Naive thymus-derived CD4-positive, alpha-beta T cell (primary cell): ENCODE data around the gene CERS2. TPM values are rescaled to one million over a fixed set of nuclear protein-coding genes. Genes with fewer than 3 reads are reported as not detected.
A peak's percentile ranks its signal among the peaks of the same experiment; 100 is the strongest.

Source experiments
- ATAC-seq: fragments of 150-1000 bp; cut with Tn5 transposase; 2 replicates; pipeline ENCODE4 v1.10.0; 2021; ENCODE audit warnings: mild to moderate bottlenecking, moderate library complexity
- CTCF ChIA-PET: fragments of 350-600 bp; sonication (Branson Sonifier 250); formaldehyde crosslinking; loops from one replicate; lab custom pipeline; 2021; ENCODE audit warnings: antibody characterized with exemption; lab: Charles Lee
- POLR2A ChIA-PET: fragments of 350-600 bp; sonication (Branson Sonifier 250); formaldehyde crosslinking; loops from one replicate; lab custom pipeline; 2021; ENCODE audit warnings: antibody characterized with exemption, inconsistent platforms; lab: Charles Lee
- DNase-seq, 9 donors: peaks; one replicate each; pipeline versions ENCODE4 v3.0.0 to v3.0.0-alpha.2; 2020 to 2022; ENCODE audit warnings: mixed read lengths in 1 of 9
- H3K27ac ChIP-seq: one replicate; pipeline ENCODE4 v1.7.0; 2013; ENCODE audit warnings: mild to moderate bottlenecking, low read depth, low read length, moderate library complexity
- H3K27me3 ChIP-seq, 2 donors: one replicate each; pipeline ENCODE4 v1.7.0; 2013; ENCODE audit warnings: low read length in 2 of 2, mild to moderate bottlenecking in 2 of 2, moderate library complexity in 2 of 2; ENCODE audit not compliant: control insufficient read depth in 2 of 2, insufficient read depth in 2 of 2
- H3K36me3 ChIP-seq, 3 experiments: 1 replicate in 2 of 3; 2 replicates in 1 of 3; pipeline ENCODE4 v1.7.0; 2013; ENCODE audit warnings: low read length in 3 of 3, mild to moderate bottlenecking in 3 of 3, moderate library complexity in 1 of 3; ENCODE audit not compliant: insufficient read depth in 3 of 3, control insufficient read depth in 2 of 3
- H3K4me1 ChIP-seq, 2 donors: one replicate each; pipeline ENCODE4 v1.7.0; 2013; ENCODE audit warnings: low read length in 2 of 2, mild to moderate bottlenecking in 2 of 2, moderate library complexity in 1 of 2; ENCODE audit not compliant: control insufficient read depth in 2 of 2, insufficient read depth in 2 of 2
- H3K4me3 ChIP-seq: 2 replicates; pipeline ENCODE4 v1.7.0; 2013; ENCODE audit warnings: mild to moderate bottlenecking, low read length
- H3K9me3 ChIP-seq, 3 experiments: 1 replicate in 2 of 3; 2 replicates in 1 of 3; pipeline ENCODE4 v1.7.0; 2013; ENCODE audit warnings: low read length in 3 of 3; ENCODE audit not compliant: control insufficient read depth in 2 of 3
- H3K27ac Mint-ChIP-seq, 9 donors: one replicate each; pipeline ENCODE4 v1.8.0; 2020 to 2022; ENCODE audit warnings: mixed read lengths in 9 of 9, mild to moderate bottlenecking in 8 of 9, moderate library complexity in 5 of 9, inconsistent platforms in 2 of 9
- H3K27me3 Mint-ChIP-seq, 5 donors: one replicate each; pipeline ENCODE4 v1.8.0; 2021 to 2022; ENCODE audit warnings: mixed read lengths in 5 of 5, mild to moderate bottlenecking in 1 of 5
- H3K36me3 Mint-ChIP-seq, 5 donors: one replicate each; pipeline ENCODE4 v1.8.0; 2020 to 2022; ENCODE audit warnings: mixed read lengths in 5 of 5, mild to moderate bottlenecking in 3 of 5, inconsistent platforms in 1 of 5
- H3K4me1 Mint-ChIP-seq, 7 donors: one replicate each; pipeline ENCODE4 v1.8.0; 2020 to 2022; ENCODE audit warnings: mixed read lengths in 7 of 7, mild to moderate bottlenecking in 3 of 7, inconsistent platforms in 1 of 7
- H3K4me3 Mint-ChIP-seq, 10 donors: one replicate each; pipeline ENCODE4 v1.8.0; 2020 to 2022; ENCODE audit warnings: mild to moderate bottlenecking in 10 of 10, mixed read lengths in 10 of 10, moderate library complexity in 6 of 10, inconsistent platforms in 2 of 10
- H3K9me3 Mint-ChIP-seq, 11 donors: one replicate each; pipeline ENCODE4 v1.8.0; 2020 to 2022; ENCODE audit warnings: mixed read lengths in 11 of 11, mild to moderate bottlenecking in 4 of 11, inconsistent platforms in 1 of 11, moderate library complexity in 1 of 11
- intact Hi-C, 2 donors: fragments of 100-400 bp; cut with micrococcal nuclease; formaldehyde crosslinking; loops; one replicate each; pipeline ENCODE4 v1.15.1; 2023
- polyA plus RNA-seq, 2 donors: library from polyadenylated mRNA; unstranded; fragments of 300-500 nt; fragmentation: Illumina TruSeq; gene quantifications; one replicate each; pipeline ENCODE4 v1.2.3, GENCODE V29; 2021
- total RNA-seq, 6 experiments: library from RNA in 5 of 6; stranded (reverse) in 5 of 6; gene quantifications; 1 replicate in 5 of 6; 2 replicates in 1 of 6; pipeline ENCODE4 v1.2.3 and lab custom pipeline; 2021 to 2026

The CERS2 gene
- total and polyA plus RNA-seq, 7 experiments from 2014 or later, result 101 to 179 (median 136) TPM

DNA sequence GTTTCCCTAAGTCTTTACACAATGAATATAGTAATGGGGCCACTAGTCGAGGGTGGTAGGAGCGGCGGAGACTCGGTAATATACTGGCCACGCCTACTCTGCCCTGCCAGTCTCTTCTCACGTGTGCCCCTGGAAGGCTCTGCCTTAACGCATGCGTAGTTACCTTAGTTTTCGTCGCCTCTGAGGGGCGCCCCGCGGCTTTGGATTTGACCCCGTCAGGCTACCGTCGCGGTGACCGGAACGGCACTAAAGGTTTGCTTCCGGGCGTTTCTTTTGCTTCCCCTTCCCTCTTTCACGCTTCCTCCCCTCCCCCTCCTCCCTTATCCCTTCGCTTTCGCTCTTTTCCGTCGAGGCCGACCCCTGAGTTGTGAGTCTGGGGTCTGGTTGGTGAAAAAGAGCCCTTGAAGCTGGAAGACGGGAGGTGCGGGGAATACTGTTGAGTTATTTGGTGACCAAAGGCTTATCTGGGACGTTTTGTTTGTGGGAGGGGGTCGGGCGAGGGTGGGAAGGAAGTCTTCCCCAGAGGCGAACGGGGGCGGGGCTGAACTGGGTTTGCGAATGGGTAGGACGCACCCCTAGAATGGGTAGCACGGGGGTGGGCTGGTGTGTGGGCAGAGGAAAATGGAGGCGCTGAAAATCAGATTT, 48.4 kb downstream of the CERS2 start, which contains the start of gene SETDB1:
Gene SETDB1, plus strand, starts transcription at position 267 of the 645 bp plus-strand sequence. CDS start 1,352 bp downstream, outside the sequence.
- intact Hi-C loops, result loop anchor here (1.0 to 5.0 kb wide), 18 partner anchors 48 to 562 kb away; partner anchors contain the start of genes ARNT (in 2 of the 2), ENSA (in 2 of the 2), GOLPH3L (in 2 of the 2) and PRUNE1 (in 2 of the 2)
- ATAC-seq, result peak; percentile 98
- Histone ChIP-seq H3K27me3 (no peaks in the 10 kb centered on the region), H3K4me1 (peaks cover 0 to 7% of the 10 kb centered on the region in 2 donors), H3K9me3 (no peaks in the 10 kb centered on the region), H3K4me3 (peak within 1 kb of the TSS; percentile 92), H3K36me3 (peaks cover 4 to 32% (median 15%) of the 10 kb centered on the region in 3 experiments), H3K27ac (peak within 1 kb of the TSS; percentile 91)
- Mint-ChIP-seq H3K9me3 (peaks cover 0 to 6% (median 0%) of the 10 kb centered on the region in 11 donors), H3K4me1 (peaks cover 15 to 35% (median 27%) of the 10 kb centered on the region in 7 donors), H3K4me3 (peak within 1 kb of the TSS; percentile 92 to 97 (median 94)), H3K36me3 (peaks cover 9 to 35% (median 26%) of the 10 kb centered on the region in 5 donors), H3K27ac (peak within 1 kb of the TSS; percentile 92 to 99 (median 95)), H3K27me3 (no peaks in the 10 kb centered on the region)
- POLR2A ChIA-PET, result interaction anchor here (0.6 to 1.4 kb wide), 5 partner anchors 45 to 701 kb away, joined by 3 to 6 read pairs (median 4); partner anchors contain the start of gene ARNT
- DNase-seq, result peak; percentile 69 to 93 (median 90)
- CTCF ChIA-PET, result interaction anchor here (0.7 kb wide), 1 partner anchor 112 kb away, joined by 3 read pairs; no protein-coding TSS in a partner anchor

DNA sequence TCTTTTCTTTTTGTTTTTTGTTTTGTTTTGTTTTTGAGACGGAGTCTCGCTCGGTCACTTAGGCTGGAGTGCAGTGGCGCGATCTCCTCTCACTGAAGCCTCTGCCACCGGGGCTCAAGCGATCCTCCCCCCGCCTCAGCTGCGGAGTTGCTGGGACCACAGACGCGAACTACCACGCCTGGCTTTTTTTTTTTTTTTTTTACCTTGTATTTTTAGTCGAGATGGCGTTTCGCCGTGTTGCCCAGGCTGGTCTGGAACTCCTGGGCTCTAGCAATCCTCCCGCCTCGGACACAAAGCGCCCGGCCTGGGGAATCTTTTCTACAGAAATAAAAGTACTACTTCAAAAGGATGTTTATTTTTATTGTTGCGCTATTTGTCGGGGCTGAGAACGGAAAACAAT, 49.6 kb downstream of the CERS2 start:
- Histone ChIP-seq H3K27me3 (no peaks in the 10 kb centered on the region), H3K27ac (no peak overlapping the region), H3K36me3 (peaks cover 0 to 21% (median 6%) of the 10 kb centered on the region in 3 experiments), H3K4me1 (peaks cover 0 to 7% of the 10 kb centered on the region in 2 donors), H3K9me3 (no peaks in the 10 kb centered on the region), H3K4me3 (peak overlapping the region; percentile 92)
- Mint-ChIP-seq H3K27me3 (no peaks in the 10 kb centered on the region), H3K4me1 (peaks cover 15 to 34% (median 27%) of the 10 kb centered on the region in 7 donors), H3K9me3 (peaks cover 0 to 4% (median 0%) of the 10 kb centered on the region in 11 donors), H3K27ac (peak overlapping the region in 7 of 9 donors; percentile 92 to 99 (median 95)), H3K4me3 (peak overlapping the region; percentile 92 to 97 (median 94)), H3K36me3 (peaks cover 4 to 25% (median 20%) of the 10 kb centered on the region in 5 donors)
- no peak for ATAC-seq
- ChIA-PET CTCF (interaction anchor here (1.2 kb wide), 1 partner anchor 186 kb away, joined by 3 read pairs; no protein-coding TSS in a partner anchor), POLR2A (no interaction called here)
- intact Hi-C loops, result loop anchor here in 1 of 2 donors (5.0 kb wide), 4 partner anchors 147 to 363 kb away; partner anchors contain the start of genes ENSA, GABPB2 and GOLPH3L
- DNase-seq, result peak in 2 of 9 donors; percentile 7 to 8

DNA sequence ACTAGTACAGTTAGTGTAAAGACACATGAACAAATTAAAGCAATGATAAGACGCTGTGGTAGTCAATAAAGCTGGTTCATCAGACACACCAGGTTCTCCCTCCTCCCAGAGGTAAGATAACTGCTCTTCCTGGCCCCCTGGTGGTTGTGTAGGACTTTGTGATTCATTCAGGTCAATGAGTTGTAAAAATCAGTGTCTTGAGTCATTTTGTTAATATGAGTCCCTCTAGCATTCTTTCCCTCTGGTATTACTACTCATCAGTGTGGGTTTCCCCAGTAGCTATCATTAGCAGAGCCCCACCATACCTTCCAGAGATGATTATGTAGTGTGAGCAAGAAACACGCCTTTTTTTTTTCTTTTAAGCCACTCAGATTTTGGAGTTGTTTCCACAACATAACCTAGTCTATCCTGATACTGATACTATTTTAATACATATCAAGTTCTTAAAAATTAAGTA, 52.1 kb downstream of the CERS2 start:
- POLR2A ChIA-PET, result interaction anchor here (0.8 kb wide), 1 partner anchor 562 kb away, joined by 3 read pairs; no protein-coding TSS in a partner anchor
- Mint-ChIP-seq H3K27me3 (no peaks in the 10 kb centered on the region), H3K9me3 (peaks cover 0 to 2% (median 0%) of the 10 kb centered on the region in 11 donors), H3K36me3 (peaks cover 0 to 4% (median 2%) of the 10 kb centered on the region in 5 donors), H3K4me1 (peaks cover 12 to 29% (median 19%) of the 10 kb centered on the region in 7 donors), H3K4me3 (peak overlapping the region in 3 of 10 donors; percentile 11 to 41 (median 34)), H3K27ac (peak overlapping the region in 3 of 9 donors; percentile 34 to 63 (median 57))
- H3K27ac ChIP-seq, result no peak overlapping the region
- peaks cover 0 to under 1% (median 0%) of the 10 kb centered on the region in 3 experiments for H3K36me3 ChIP-seq
- ATAC-seq (peak; percentile 46), DNase-seq (peak; percentile 31 to 79 (median 72))
- no peaks in the 10 kb centered on the region for H3K9me3 ChIP-seq
- H3K27me3 ChIP-seq, result no peaks in the 10 kb centered on the region
- CTCF ChIA-PET, result interaction anchor here (0.6 to 1.2 kb wide), 7 partner anchors 51 to 361 kb away, joined by 3 to 5 read pairs (median 4); partner anchors contain the start of genes CTSS and GOLPH3L
- H3K4me1 ChIP-seq, result peaks cover 0 to 7% of the 10 kb centered on the region in 2 donors
- intact Hi-C loops, result loop anchor here (1.0 to 2.0 kb wide), 7 partner anchors 32 to 458 kb away; partner anchors contain the start of genes ARNT (in 2 of the 2), CTSS (in 1 of the 2) and GOLPH3L (in 1 of the 2)
- H3K4me3 ChIP-seq, result no peak overlapping the region

DNA sequence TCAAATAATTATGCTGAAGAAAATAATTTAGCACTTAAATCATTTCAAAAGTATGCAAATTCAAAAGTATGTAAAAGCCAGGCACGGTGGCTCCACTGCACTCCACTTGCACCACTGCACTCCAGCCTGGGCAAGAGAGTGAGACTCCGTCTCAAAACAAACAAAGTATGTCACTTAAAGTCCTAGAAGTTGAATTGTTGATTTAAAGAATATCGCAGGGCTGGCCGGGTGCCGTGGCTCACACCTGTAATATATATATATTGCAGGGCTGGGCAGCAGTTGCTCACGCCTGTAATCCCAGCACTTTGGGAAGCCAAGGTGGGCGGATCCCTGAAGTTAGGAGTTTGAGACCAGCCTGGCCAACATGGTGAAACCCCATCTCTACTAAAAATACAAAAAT, 57.2 kb downstream of the CERS2 start:
- H3K27ac ChIP-seq, result no peak overlapping the region
- no peaks in the 10 kb centered on the region for H3K36me3 ChIP-seq

More for the DNA sequence above, 57.2 kb downstream of the CERS2 start:
- Histone ChIP-seq H3K27me3 (no peaks in the 10 kb centered on the region), H3K4me3 (no peak overlapping the region), H3K9me3 (no peaks in the 10 kb centered on the region), H3K4me1 (no peaks in the 10 kb centered on the region)
- Mint-ChIP-seq H3K36me3 (no peaks in the 10 kb centered on the region), H3K9me3 (no peaks in the 10 kb centered on the region), H3K27me3 (no peaks in the 10 kb centered on the region), H3K4me3 (no peak overlapping the region), H3K27ac (no peak overlapping the region), H3K4me1 (peaks cover 4 to 7% (median 5%) of the 10 kb centered on the region in 7 donors)
- ChIA-PET CTCF (no interaction called here), POLR2A (no interaction called here)
- ATAC-seq (no peak), DNase-seq (no peak)
- intact Hi-C loops, result no loop called here

Other genes starting within 250 kb of the CERS2 start
- gene CTSS, start 209.1 kb downstream of the CERS2 start, total RNA-seq, result 1,000 to 10,000 TPM in 1 of 5 experiments, 100 to 1,000 TPM in 3, 10 to 100 TPM in 1; 91.1 to 1,020 (median 106) TPM
- gene CTSS, start 209.1 kb downstream of the CERS2 start, polyA plus RNA-seq, result 100 to 1,000 TPM; 102 to 131 TPM
- gene CTSK, start 166.6 kb downstream of the CERS2 start, total RNA-seq, result 10 to 100 TPM in 2 of 5 experiments, 1 to 10 TPM in 3; 3.7 to 13.7 (median 6.9) TPM
- gene CTSK, start 166.6 kb downstream of the CERS2 start, polyA plus RNA-seq, result under 1 TPM; 0.31 TPM
- 10 to 100 TPM; 29.4 to 48.4 (median 38.3) TPM for gene ARNT, start 98.2 kb downstream of the CERS2 start, total RNA-seq
- 10 to 100 TPM; 21.3 to 31.4 TPM for gene ARNT, start 98.2 kb downstream of the CERS2 start, polyA plus RNA-seq
- gene CTXND2, start 87.7 kb downstream of the CERS2 start, total RNA-seq, result not detected
- not detected for gene CTXND2, start 87.7 kb downstream of the CERS2 start, polyA plus RNA-seq
- 10 to 100 TPM; 57.3 to 94.9 (median 61.7) TPM for gene SETDB1, start 48.5 kb downstream of the CERS2 start, total RNA-seq
- 10 to 100 TPM; 13.4 to 16.7 TPM for gene SETDB1, start 48.5 kb downstream of the CERS2 start, polyA plus RNA-seq
- gene ANXA9, start 7.5 kb upstream of the CERS2 start, total RNA-seq, result not detected
- under 1 TPM; 0.17 to 0.38 TPM for gene ANXA9, start 7.5 kb upstream of the CERS2 start, polyA plus RNA-seq
- 10 to 100 TPM; 24.6 to 53.4 (median 29.9) TPM for gene MINDY1, start 32.1 kb upstream of the CERS2 start, total RNA-seq
- gene MINDY1, start 32.1 kb upstream of the CERS2 start, polyA plus RNA-seq, result 10 to 100 TPM; 12.8 to 33.1 TPM
- gene PRUNE1, start 33.6 kb upstream of the CERS2 start, total RNA-seq, result 10 to 100 TPM; 13.3 to 41.8 (median 17.2) TPM
- gene PRUNE1, start 33.6 kb upstream of the CERS2 start, polyA plus RNA-seq, result 10 to 100 TPM; 54.6 to 68.8 TPM
- 1 to 10 TPM in 4 of 5 experiments, under 1 TPM in 1; 0.37 to 9.4 (median 1.9) TPM for gene BNIPL, start 61.8 kb upstream of the CERS2 start, total RNA-seq
- gene BNIPL, start 61.8 kb upstream of the CERS2 start, polyA plus RNA-seq, result under 1 TPM; 0.08 to 0.17 TPM
- gene C1orf56, start 72.9 kb upstream of the CERS2 start, total RNA-seq, result 1 to 10 TPM in 2 of 5 experiments, under 1 TPM in 3; 0.64 to 3.2 (median 0.82) TPM
- 1 to 10 TPM; 3.5 to 4.3 TPM for gene C1orf56, start 72.9 kb upstream of the CERS2 start, polyA plus RNA-seq
- gene CDC42SE1, start 84.8 kb upstream of the CERS2 start, total RNA-seq, result 100 to 1,000 TPM; 362 to 516 (median 425) TPM
- 100 to 1,000 TPM in 1 of 2 donors, 10 to 100 TPM in 1; 85.6 to 111 TPM for gene CDC42SE1, start 84.8 kb upstream of the CERS2 start, polyA plus RNA-seq
- 1 to 10 TPM; 3.3 to 6.0 (median 4.6) TPM for gene MLLT11, start 85.6 kb upstream of the CERS2 start, total RNA-seq
- gene MLLT11, start 85.6 kb upstream of the CERS2 start, polyA plus RNA-seq, result 1 to 10 TPM; 3.7 to 4.8 TPM
- gene GABPB2, start 95.9 kb upstream of the CERS2 start, total RNA-seq, result 10 to 100 TPM; 13.7 to 42.2 (median 32.2) TPM
- gene GABPB2, start 95.9 kb upstream of the CERS2 start, polyA plus RNA-seq, result 10 to 100 TPM in 1 of 2 donors, 1 to 10 TPM in 1; 9.6 to 17.8 TPM
- 10 to 100 TPM in 2 of 5 experiments, 1 to 10 TPM in 3; 2.5 to 12.4 (median 4.7) TPM for gene SEMA6C, start 171.8 kb upstream of the CERS2 start, total RNA-seq
- gene SEMA6C, start 171.8 kb upstream of the CERS2 start, polyA plus RNA-seq, result 1 to 10 TPM in 1 of 2 donors, under 1 TPM in 1; 0.56 to 2.6 TPM
- gene TNFAIP8L2, start 181.8 kb upstream of the CERS2 start, total RNA-seq, result 10 to 100 TPM in 4 of 5 experiments, 1 to 10 TPM in 1; 3.1 to 59.4 (median 37.6) TPM
- gene TNFAIP8L2, start 181.8 kb upstream of the CERS2 start, polyA plus RNA-seq, result 10 to 100 TPM; 17.1 to 77.3 TPM
- 1 to 10 TPM; 1.4 to 3.3 (median 2.3) TPM for gene LYSMD1, start 191.1 kb upstream of the CERS2 start, total RNA-seq
- under 1 TPM; 0.35 to 0.48 TPM for gene LYSMD1, start 191.1 kb upstream of the CERS2 start, polyA plus RNA-seq
- gene SCNM1, start 191.3 kb upstream of the CERS2 start, total RNA-seq, result 10 to 100 TPM; 37.1 to 73.1 (median 57.1) TPM
- 10 to 100 TPM; 68.1 to 72.3 TPM for gene SCNM1, start 191.3 kb upstream of the CERS2 start, polyA plus RNA-seq
- 1 to 10 TPM; 2.5 to 5.4 (median 4.4) TPM for gene TMOD4, start 201.1 kb upstream of the CERS2 start, total RNA-seq
- gene TMOD4, start 201.1 kb upstream of the CERS2 start, polyA plus RNA-seq, result under 1 TPM in 1 of 2 donors, not detected in 1; 0.73 TPM
- 10 to 100 TPM; 35.1 to 82.0 (median 63.9) TPM for gene VPS72, start 215.4 kb upstream of the CERS2 start, total RNA-seq
- gene VPS72, start 215.4 kb upstream of the CERS2 start, polyA plus RNA-seq, result 10 to 100 TPM; 63.4 to 85.3 TPM
- 10 to 100 TPM; 56.9 to 76.5 (median 59.5) TPM for gene PIP5K1A, start 223.7 kb upstream of the CERS2 start, total RNA-seq
- 10 to 100 TPM; 11.7 to 23.1 TPM for gene PIP5K1A, start 223.7 kb upstream of the CERS2 start, polyA plus RNA-seq